WTC11 (cell line): Measurements from ENCODE around the gene PHRF1.

Experiments
- CREM ChIP-seq: sonication (generic); formaldehyde crosslinking; IDR thresholded peaks from 2 replicates; pipeline ENCODE4 v1.8.1; 2022; ENCODE audit warnings: mild to moderate bottlenecking, missing genetic modification reagents, moderate library complexity
- CTCF ChIP-seq: fragments of 200-600 bp; IDR thresholded peaks from 2 replicates; pipeline ENCODE4 v1.8.0; 2022; ENCODE audit warnings: antibody characterized with exemption
- ESRRA ChIP-seq: sonication (generic); formaldehyde crosslinking; IDR thresholded peaks from 2 replicates; pipeline ENCODE4 v1.8.1; 2022; ENCODE audit warnings: mild to moderate bottlenecking, missing genetic modification reagents, borderline replicate concordance
- FOXP1 ChIP-seq: sonication (generic); formaldehyde crosslinking; IDR thresholded peaks from 2 replicates; pipeline ENCODE4 v1.8.0; 2022; ENCODE audit warnings: missing genetic modification reagents, mild to moderate bottlenecking, moderate library complexity, borderline replicate concordance
- SOX15 ChIP-seq: fragments of 250-450 bp; sonication (Bioruptor Pico); IDR thresholded peaks from 2 replicates; pipeline ENCODE4 v1.9.0; 2021; ENCODE audit warnings: mild to moderate bottlenecking

GRCh38 chr11:618856-619627, 42.8 kb downstream of the PHRF1 start:
- no peak for TF ChIP-seq CTCF
- no peak for TF ChIP-seq ESRRA
- TF ChIP-seq FOXP1 (CRISPR knock-in tag), result no peak
- no peak for TF ChIP-seq CREM
- TF ChIP-seq SOX15 (CRISPR knock-in tag), result no peak
